Loucy (cell line): Measurements from ENCODE around the gene CYP21A2.
"Not testable (repeated sequence)": the region's sequence is repeated elsewhere in the genome, so short reads cannot be mapped to it uniquely, and the experiment has no call there.

Experiments used
- H2AFZ ChIP-seq: fragments of 200-600 bp; sonication (generic); 2 replicates; pipeline ENCODE4 v1.6.0; 2016; ENCODE audit warnings: antibody characterized with exemption, mild to moderate bottlenecking, low read length, moderate library complexity
- H3F3A ChIP-seq: fragments of 200-600 bp; 2 replicates; pipeline ENCODE4 v1.6.0; 2016; ENCODE audit warnings: antibody characterized with exemption, low read depth, mild to moderate bottlenecking
- H3K27me3 ChIP-seq: fragments of 200-600 bp; sonication (generic); 2 replicates; pipeline ENCODE4 v1.6.1; 2014; ENCODE audit warnings: low read length, mild to moderate bottlenecking; ENCODE audit not compliant: insufficient read depth, poor library complexity, severe bottlenecking
- H3K36me3 ChIP-seq: fragments of 200-600 bp; sonication (generic); 2 replicates; pipeline ENCODE4 v1.6.1; 2016; ENCODE audit warnings: low read length; ENCODE audit not compliant: insufficient read depth
- H3K4me1 ChIP-seq: fragments of 200-600 bp; sonication (generic); 2 replicates; pipeline ENCODE4 v1.5.1; 2014; ENCODE audit warnings: low read length, mild to moderate bottlenecking; ENCODE audit not compliant: insufficient read depth, poor library complexity, severe bottlenecking
- H3K4me2 ChIP-seq: fragments of 200-600 bp; sonication (generic); 2 replicates; pipeline ENCODE4 v1.6.0; 2014; ENCODE audit warnings: antibody characterized with exemption, low read length, low read depth, mild to moderate bottlenecking; ENCODE audit not compliant: poor library complexity, severe bottlenecking
- H3K4me3 ChIP-seq: fragments of 200-600 bp; sonication (generic); 2 replicates; pipeline ENCODE4 v1.5.1; 2014; ENCODE audit warnings: low read length, mild to moderate bottlenecking, mixed read lengths; ENCODE audit not compliant: poor library complexity, severe bottlenecking
- H3K79me2 ChIP-seq: fragments of 200-600 bp; sonication (generic); 2 replicates; pipeline ENCODE4 v1.6.1; 2014; ENCODE audit warnings: low read length; ENCODE audit not compliant: insufficient read depth
- H3K9ac ChIP-seq: fragments of 200-600 bp; sonication (generic); 2 replicates; pipeline ENCODE4 v1.6.0; 2014; ENCODE audit warnings: mild to moderate bottlenecking, low read depth, low read length, moderate library complexity; ENCODE audit not compliant: poor library complexity, severe bottlenecking
- H3K9me2 ChIP-seq: fragments of 200-600 bp; sonication (generic); replicated peaks from 2 replicates; pipeline ENCODE4 v1.6.1; 2016; ENCODE audit warnings: low read depth, low read length, mixed read lengths
- H3K9me3 ChIP-seq: fragments of 200-600 bp; sonication (generic); 2 replicates; pipeline ENCODE4 v1.6.1; 2014; ENCODE audit warnings: mild to moderate bottlenecking, antibody characterized with exemption, low read length, low read depth; ENCODE audit not compliant: insufficient read depth
- H4K20me1 ChIP-seq: fragments of 200-600 bp; sonication (generic); 2 replicates; pipeline ENCODE4 v1.6.0; 2014; ENCODE audit warnings: antibody characterized with exemption, low read length, mild to moderate bottlenecking; ENCODE audit not compliant: insufficient read depth, poor library complexity, severe bottlenecking

The CYP21A2 gene

GRCh38 chr6:32035283-32036013, 2.8 kb upstream of the CYP21A2 start:
- H3K36me3 ChIP-seq, H3K27me3 ChIP-seq, H3K4me2 ChIP-seq, H3K79me2 ChIP-seq, H3K4me1 ChIP-seq, H3K4me3 ChIP-seq, H4K20me1 ChIP-seq, H3F3A ChIP-seq, H3K9ac ChIP-seq, H3K9me2 ChIP-seq, H3K9me3 ChIP-seq, H2AFZ ChIP-seq: not testable (repeated sequence)

- not testable (repeated sequence) for H4K20me1 ChIP-seq, H3K27me3 ChIP-seq, H3K4me3 ChIP-seq, H3K4me1 ChIP-seq, H3K79me2 ChIP-seq, H3K9me3 ChIP-seq, H2AFZ ChIP-seq, H3K9ac ChIP-seq, H3K36me3 ChIP-seq, H3F3A ChIP-seq, H3K4me2 ChIP-seq, H3K9me2 ChIP-seq
Observed at GRCh38 chr6:32037136-32037535, 1.1 kb upstream of the CYP21A2 start.

GRCh38 chr6:32038878-32039277, 663 bp downstream of the CYP21A2 start:
- not testable (repeated sequence) for H3K4me3 ChIP-seq, H3K27me3 ChIP-seq, H3K9me2 ChIP-seq, H4K20me1 ChIP-seq, H3K36me3 ChIP-seq, H3K79me2 ChIP-seq, H3K9ac ChIP-seq, H2AFZ ChIP-seq, H3K4me2 ChIP-seq, H3K9me3 ChIP-seq, H3K4me1 ChIP-seq, H3F3A ChIP-seq

- not testable (repeated sequence) for H3K4me1 ChIP-seq, H3K27me3 ChIP-seq, H3F3A ChIP-seq, H4K20me1 ChIP-seq, H2AFZ ChIP-seq, H3K79me2 ChIP-seq, H3K4me3 ChIP-seq, H3K9me3 ChIP-seq, H3K36me3 ChIP-seq, H3K9ac ChIP-seq, H3K4me2 ChIP-seq, H3K9me2 ChIP-seq
Observed at GRCh38 chr6:32039321-32040274, 1.4 kb downstream of the CYP21A2 start.

GRCh38 chr6:32040299-32041049, 2.3 kb downstream of the CYP21A2 start:
- H3K4me2 ChIP-seq, H3K9me3 ChIP-seq, H3F3A ChIP-seq, H2AFZ ChIP-seq, H4K20me1 ChIP-seq, H3K4me3 ChIP-seq, H3K4me1 ChIP-seq, H3K27me3 ChIP-seq, H3K9me2 ChIP-seq, H3K9ac ChIP-seq, H3K36me3 ChIP-seq, H3K79me2 ChIP-seq: not testable (repeated sequence)

- not testable (repeated sequence) for H3K4me2 ChIP-seq, H2AFZ ChIP-seq, H3K9me2 ChIP-seq, H3K4me1 ChIP-seq, H3K4me3 ChIP-seq, H4K20me1 ChIP-seq, H3F3A ChIP-seq, H3K9ac ChIP-seq, H3K79me2 ChIP-seq, H3K27me3 ChIP-seq, H3K36me3 ChIP-seq, H3K9me3 ChIP-seq
Observed at GRCh38 chr6:32041050-32041321, 2.8 kb downstream of the CYP21A2 start.

- not testable (repeated sequence) for H2AFZ ChIP-seq, H3K9me3 ChIP-seq, H3K27me3 ChIP-seq, H3K4me2 ChIP-seq, H3K9me2 ChIP-seq, H3K4me3 ChIP-seq, H3K4me1 ChIP-seq, H3K36me3 ChIP-seq, H3F3A ChIP-seq, H3K79me2 ChIP-seq, H3K9ac ChIP-seq, H4K20me1 ChIP-seq
Observed at GRCh38 chr6:32041385-32041784, 3.2 kb downstream of the CYP21A2 start.
